ENCODE measurements around the gene SYS1.

Gene SYS1

GRCh38 chr20:45370571-45371160 is 7.7 kb downstream of the SYS1 start:
- H3K4me1 ChIP-seq (ENCODE audit: control insufficient read depth, insufficient read depth, low read length, poor library complexity, severe bottlenecking), result peaks cover 10% of the 10 kb centered on the region
- peaks cover 41% of the 10 kb centered on the region for H3K36me3 ChIP-seq (ENCODE audit: control insufficient read depth, insufficient read depth, low read length)
- 100% methylated on average over 2 to 3 of the region's 3 CpGs for WGBS, 2 experiments (ENCODE audit: insufficient coverage in 2 of 2)
- H3K27ac ChIP-seq (ENCODE audit: low read depth, low read length, severe bottlenecking), result no peak overlapping the region
- no peaks in the 10 kb centered on the region for H3K9me3 ChIP-seq (ENCODE audit: control insufficient read depth, low read length)
- no peak overlapping the region for H3K4me3 ChIP-seq (ENCODE audit: extremely low read depth, insufficient read depth, low read length, poor library complexity, severe bottlenecking)

- Histone ChIP-seq H3K4me3 (ENCODE audit: extremely low read depth, insufficient read depth, low read length, poor library complexity, severe bottlenecking) (no peak overlapping the region), H3K4me1 (ENCODE audit: control insufficient read depth, insufficient read depth, low read length, poor library complexity, severe bottlenecking) (peaks cover 10% of the 10 kb centered on the region), H3K9me3 (ENCODE audit: control insufficient read depth, low read length) (no peaks in the 10 kb centered on the region), H3K36me3 (ENCODE audit: control insufficient read depth, insufficient read depth, low read length) (peaks cover 25% of the 10 kb centered on the region), H3K27ac (ENCODE audit: low read depth, low read length, severe bottlenecking) (no peak overlapping the region)
- 94 to 97% methylated on average over 6 to 7 of the region's 10 CpGs for WGBS, 2 experiments (ENCODE audit: insufficient coverage in 2 of 2)
Measured at GRCh38 chr20:45372241-45372640, 9.3 kb downstream of the SYS1 start.

- peaks cover 6% of the 10 kb centered on the region for H3K4me1 ChIP-seq (ENCODE audit: control insufficient read depth, insufficient read depth, low read length, poor library complexity, severe bottlenecking)
- H3K36me3 ChIP-seq (ENCODE audit: control insufficient read depth, insufficient read depth, low read length), result peaks cover 20% of the 10 kb centered on the region
- no peaks in the 10 kb centered on the region for H3K9me3 ChIP-seq (ENCODE audit: control insufficient read depth, low read length)
- H3K27ac ChIP-seq (ENCODE audit: low read depth, low read length, severe bottlenecking), result no peak overlapping the region
- no peak overlapping the region for H3K4me3 ChIP-seq (ENCODE audit: extremely low read depth, insufficient read depth, low read length, poor library complexity, severe bottlenecking)
- 92% methylated on average over 18 to 26 of the region's 30 CpGs for WGBS, 2 experiments (ENCODE audit: insufficient coverage in 2 of 2)
Measured at GRCh38 chr20:45372646-45373352, 9.8 kb downstream of the SYS1 start.

GRCh38 chr20:45373353-45374100 is 10.6 kb downstream of the SYS1 start:
- Histone ChIP-seq H3K36me3 (ENCODE audit: control insufficient read depth, insufficient read depth, low read length) (peaks cover 13% of the 10 kb centered on the region), H3K9me3 (ENCODE audit: control insufficient read depth, low read length) (no peaks in the 10 kb centered on the region), H3K4me1 (ENCODE audit: control insufficient read depth, insufficient read depth, low read length, poor library complexity, severe bottlenecking) (peaks cover 4% of the 10 kb centered on the region), H3K27ac (ENCODE audit: low read depth, low read length, severe bottlenecking) (no peak overlapping the region), H3K4me3 (ENCODE audit: extremely low read depth, insufficient read depth, low read length, poor library complexity, severe bottlenecking) (no peak overlapping the region)
- WGBS, 2 experiments (ENCODE audit: insufficient coverage in 2 of 2), result 46 to 56% methylated on average over 14 to 20 of the region's 38 CpGs

GRCh38 chr20:45374101-45374467 is 11.1 kb downstream of the SYS1 start:
- Histone ChIP-seq H3K27ac (ENCODE audit: low read depth, low read length, severe bottlenecking) (no peak overlapping the region), H3K4me1 (ENCODE audit: control insufficient read depth, insufficient read depth, low read length, poor library complexity, severe bottlenecking) (peaks cover 4% of the 10 kb centered on the region), H3K36me3 (ENCODE audit: control insufficient read depth, insufficient read depth, low read length) (peaks cover 7% of the 10 kb centered on the region), H3K4me3 (ENCODE audit: extremely low read depth, insufficient read depth, low read length, poor library complexity, severe bottlenecking) (no peak overlapping the region), H3K9me3 (ENCODE audit: control insufficient read depth, low read length) (no peaks in the 10 kb centered on the region)
- 64 to 77% methylated on average over 8 to 9 of the region's 9 CpGs for WGBS, 2 experiments (ENCODE audit: insufficient coverage in 2 of 2)

GRCh38 chr20:45374966-45375365 is 12.0 kb downstream of the SYS1 start:
- 96 to 97% methylated on average over 14 of the region's 14 CpGs for WGBS, 2 experiments (ENCODE audit: insufficient coverage in 2 of 2)
- no peaks in the 10 kb centered on the region for H3K9me3 ChIP-seq (ENCODE audit: control insufficient read depth, low read length)

GRCh38 chr20:45377269-45377668 is 14.3 kb downstream of the SYS1 start:
- H3K27ac ChIP-seq (ENCODE audit: low read depth, low read length, severe bottlenecking), result no peak overlapping the region
- WGBS, 2 experiments (ENCODE audit: insufficient coverage in 2 of 2), result 88 to 93% methylated on average over 11 of the region's 11 CpGs

More at GRCh38 chr20:45374966-45375365, 12.0 kb downstream of the SYS1 start:
- H3K4me1 ChIP-seq (ENCODE audit: control insufficient read depth, insufficient read depth, low read length, poor library complexity, severe bottlenecking), result peaks cover 4% of the 10 kb centered on the region
- H3K36me3 ChIP-seq (ENCODE audit: control insufficient read depth, insufficient read depth, low read length), result peaks cover 3% of the 10 kb centered on the region
- no peak overlapping the region for H3K27ac ChIP-seq (ENCODE audit: low read depth, low read length, severe bottlenecking)
- H3K4me3 ChIP-seq (ENCODE audit: extremely low read depth, insufficient read depth, low read length, poor library complexity, severe bottlenecking), result no peak overlapping the region

GRCh38 chr20:45378191-45378590 is 15.2 kb downstream of the SYS1 start, which contains the start of gene TP53TG5:
Gene TP53TG5, minus strand, starts transcription at chr20:45378325. Its CDS starts 89 bp downstream, at chr20:45378236.
- Histone ChIP-seq H3K4me1 (ENCODE audit: control insufficient read depth, insufficient read depth, low read length, poor library complexity, severe bottlenecking) (peaks cover 4% of the 10 kb centered on the region), H3K27ac (ENCODE audit: low read depth, low read length, severe bottlenecking) (no peak within 1 kb of the TSS), H3K9me3 (ENCODE audit: control insufficient read depth, low read length) (no peaks in the 10 kb centered on the region), H3K4me3 (ENCODE audit: extremely low read depth, insufficient read depth, low read length, poor library complexity, severe bottlenecking) (no peak within 1 kb of the TSS), H3K36me3 (ENCODE audit: control insufficient read depth, insufficient read depth, low read length) (peaks cover 3% of the 10 kb centered on the region)
- 89 to 100% methylated on average over 1 of the region's 1 CpG for WGBS, 2 experiments (ENCODE audit: insufficient coverage in 2 of 2)

More at GRCh38 chr20:45377269-45377668, 14.3 kb downstream of the SYS1 start:
- Histone ChIP-seq H3K4me3 (ENCODE audit: extremely low read depth, insufficient read depth, low read length, poor library complexity, severe bottlenecking) (no peak overlapping the region), H3K9me3 (ENCODE audit: control insufficient read depth, low read length) (no peaks in the 10 kb centered on the region), H3K36me3 (ENCODE audit: control insufficient read depth, insufficient read depth, low read length) (peaks cover 3% of the 10 kb centered on the region), H3K4me1 (ENCODE audit: control insufficient read depth, insufficient read depth, low read length, poor library complexity, severe bottlenecking) (peaks cover 4% of the 10 kb centered on the region)

- Histone ChIP-seq H3K4me1 (ENCODE audit: control insufficient read depth, insufficient read depth, low read length, poor library complexity, severe bottlenecking) (no peaks in the 10 kb centered on the region), H3K36me3 (ENCODE audit: control insufficient read depth, insufficient read depth, low read length) (no peaks in the 10 kb centered on the region), H3K9me3 (ENCODE audit: control insufficient read depth, low read length) (no peaks in the 10 kb centered on the region), H3K27ac (ENCODE audit: low read depth, low read length, severe bottlenecking) (no peak overlapping the region), H3K4me3 (ENCODE audit: extremely low read depth, insufficient read depth, low read length, poor library complexity, severe bottlenecking) (no peak overlapping the region)
- no CpG with 5 or more reads among the region's 1 CpG for WGBS, 2 experiments (ENCODE audit: insufficient coverage in 2 of 2)
Measured at GRCh38 chr20:45387274-45387673, 24.3 kb downstream of the SYS1 start.

- Histone ChIP-seq H3K4me1 (ENCODE audit: control insufficient read depth, insufficient read depth, low read length, poor library complexity, severe bottlenecking) (no peaks in the 10 kb centered on the region), H3K4me3 (ENCODE audit: extremely low read depth, insufficient read depth, low read length, poor library complexity, severe bottlenecking) (no peak overlapping the region), H3K27ac (ENCODE audit: low read depth, low read length, severe bottlenecking) (no peak overlapping the region), H3K36me3 (ENCODE audit: control insufficient read depth, insufficient read depth, low read length) (no peaks in the 10 kb centered on the region), H3K9me3 (ENCODE audit: control insufficient read depth, low read length) (no peaks in the 10 kb centered on the region)
- no CpG with 5 or more reads among the region's 2 CpGs for WGBS, 2 experiments (ENCODE audit: insufficient coverage in 2 of 2)
Measured at GRCh38 chr20:45390931-45391330, 28.0 kb downstream of the SYS1 start.
